KOPT-K1 (cell line): ENCODE results near the gene FCER1A.

Source experiments
- H3K27ac ChIP-seq: fragments of 200-600 bp; sonication (generic); 2 replicates; pipeline ENCODE4 v1.5.1; 2016; ENCODE audit warnings: antibody characterized with exemption, mild to moderate bottlenecking, low read depth, low read length; ENCODE audit not compliant: poor library complexity, severe bottlenecking
- H3K36me3 ChIP-seq: fragments of 200-600 bp; sonication (generic); 2 replicates; pipeline ENCODE4 v1.5.1; 2017; ENCODE audit warnings: antibody characterized with exemption, mild to moderate bottlenecking, low read length, moderate library complexity; ENCODE audit not compliant: insufficient read depth
- H3K9me3 ChIP-seq: fragments of 200-600 bp; sonication (generic); 2 replicates; pipeline ENCODE4 v1.5.1; 2017; ENCODE audit warnings: antibody characterized with exemption, low read length, mild to moderate bottlenecking; ENCODE audit not compliant: insufficient read depth, poor library complexity, severe bottlenecking

The FCER1A gene

DNA sequence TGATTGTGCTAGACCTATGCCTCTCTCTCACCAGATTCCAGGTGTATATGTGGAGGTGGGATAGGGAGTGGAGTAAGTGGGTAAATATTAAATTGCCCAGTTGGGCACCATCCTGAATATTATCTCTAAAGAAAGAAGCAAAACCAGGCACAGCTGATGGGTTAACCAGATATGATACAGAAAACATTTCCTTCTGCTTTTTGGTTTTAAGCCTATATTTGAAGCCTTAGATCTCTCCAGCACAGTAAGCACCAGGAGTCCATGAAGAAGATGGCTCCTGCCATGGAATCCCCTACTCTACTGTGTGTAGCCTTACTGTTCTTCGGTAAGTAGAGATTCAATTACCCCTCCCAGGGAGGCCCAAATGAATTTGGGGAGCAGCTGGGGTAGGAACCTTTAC lies at the start of gene FCER1A:
Gene FCER1A, plus strand, starts transcription at position 242 of the 400 bp plus-strand sequence. Its CDS starts 29 bp downstream, at position 271.
- Histone ChIP-seq H3K36me3 (no peaks in the 10 kb centered on the region), H3K27ac (no peak within 1 kb of the TSS), H3K9me3 (no peaks in the 10 kb centered on the region)

DNA sequence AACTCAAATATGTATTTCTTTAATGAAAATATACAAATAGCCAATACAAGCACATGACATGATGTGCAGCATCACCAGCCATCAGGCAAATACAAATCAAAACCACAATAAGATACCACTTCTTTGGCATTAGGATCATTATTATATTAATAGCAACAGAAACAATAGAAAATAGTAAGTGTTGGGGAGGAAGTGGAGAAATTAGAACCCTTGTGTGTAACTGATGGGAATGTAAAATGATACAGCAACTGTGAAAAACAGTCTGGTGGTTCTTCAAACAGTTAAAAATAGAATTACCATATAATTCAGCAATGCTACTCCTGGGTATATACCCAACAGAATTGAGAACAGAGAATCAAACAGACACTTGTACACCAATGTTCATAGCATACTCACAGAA lies 40.8 kb upstream of the FCER1A start:
- H3K27ac ChIP-seq, result no peak overlapping the region
- no peaks in the 10 kb centered on the region for H3K9me3 ChIP-seq
- no peaks in the 10 kb centered on the region for H3K36me3 ChIP-seq

DNA sequence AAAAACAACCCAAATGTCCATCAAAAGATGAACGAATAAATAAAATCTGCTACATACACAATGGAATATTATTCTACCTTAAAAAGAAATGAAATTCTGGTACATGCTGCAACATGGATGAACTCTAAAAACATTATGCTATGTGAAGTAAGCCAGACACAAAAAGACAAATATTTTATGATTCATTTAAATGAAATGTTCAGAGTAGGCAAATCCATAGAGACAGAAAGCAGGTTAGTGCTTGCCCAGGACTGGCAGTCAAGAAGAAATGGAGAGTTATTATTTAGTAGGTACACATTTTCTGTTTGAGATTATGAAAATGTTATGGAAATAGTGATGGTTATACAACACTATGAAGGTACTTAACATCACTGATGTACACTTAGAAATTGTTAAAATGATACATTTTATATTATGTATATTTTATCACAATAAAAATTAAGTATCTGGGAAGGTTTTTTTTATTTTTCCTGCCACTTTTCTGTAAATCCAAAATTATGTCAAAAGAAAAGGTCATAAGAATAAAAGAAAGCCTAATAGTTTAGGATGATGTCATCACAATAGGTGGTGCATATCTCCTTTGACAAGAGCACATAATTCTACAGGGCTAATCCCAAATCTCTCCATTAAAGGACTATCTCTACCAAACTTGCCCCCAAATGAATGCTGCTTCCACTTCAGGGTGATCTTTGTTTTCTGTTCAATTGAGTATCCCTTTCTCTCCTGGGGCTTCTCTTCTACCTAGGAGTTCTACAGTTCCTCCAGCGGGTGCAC lies 40.2 kb upstream of the FCER1A start:
- Histone ChIP-seq H3K27ac (no peak overlapping the region), H3K36me3 (no peaks in the 10 kb centered on the region), H3K9me3 (no peaks in the 10 kb centered on the region)

DNA sequence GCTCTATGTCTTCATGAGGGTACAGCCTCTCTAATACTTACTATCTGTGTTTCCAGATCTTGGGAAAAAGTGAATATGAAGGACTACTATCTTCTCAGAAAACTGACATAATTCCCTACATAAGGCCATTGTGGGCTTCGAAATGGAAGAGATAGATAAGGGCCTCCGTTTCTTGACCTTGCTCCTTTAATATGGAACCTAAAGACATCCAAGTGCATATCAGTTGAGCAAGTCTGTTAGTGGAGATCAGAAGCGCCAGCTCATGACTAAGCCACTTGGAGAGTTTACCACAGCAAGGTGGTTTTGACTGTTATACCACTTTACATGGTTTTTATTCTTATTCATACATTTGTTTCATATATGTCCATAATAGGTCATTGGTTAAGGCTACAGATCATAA lies 35.3 kb upstream of the FCER1A start:
- H3K9me3 ChIP-seq, result no peaks in the 10 kb centered on the region
- no peak overlapping the region for H3K27ac ChIP-seq
- no peaks in the 10 kb centered on the region for H3K36me3 ChIP-seq

DNA sequence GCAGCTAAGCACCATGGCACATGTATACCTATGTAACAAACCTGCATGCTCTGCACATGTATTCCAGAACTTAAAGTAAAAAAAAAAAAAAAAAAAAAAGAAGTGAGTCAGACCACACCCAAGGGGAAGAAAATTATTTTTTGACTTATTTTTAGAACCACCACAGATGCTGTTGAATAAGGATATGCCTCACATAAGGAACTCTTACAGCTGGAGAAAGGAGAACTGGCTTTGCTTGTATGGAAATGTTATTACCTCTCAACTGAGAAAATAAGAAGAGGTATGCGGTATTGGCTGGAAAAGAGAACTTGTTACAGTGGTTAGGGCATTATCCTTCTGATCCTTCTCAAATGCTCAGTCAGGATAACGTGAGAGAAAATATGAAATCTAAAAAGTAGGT lies 27.5 kb upstream of the FCER1A start:
- H3K9me3 ChIP-seq, result no peaks in the 10 kb centered on the region
- H3K27ac ChIP-seq, result no peak overlapping the region
- H3K36me3 ChIP-seq, result no peaks in the 10 kb centered on the region

DNA sequence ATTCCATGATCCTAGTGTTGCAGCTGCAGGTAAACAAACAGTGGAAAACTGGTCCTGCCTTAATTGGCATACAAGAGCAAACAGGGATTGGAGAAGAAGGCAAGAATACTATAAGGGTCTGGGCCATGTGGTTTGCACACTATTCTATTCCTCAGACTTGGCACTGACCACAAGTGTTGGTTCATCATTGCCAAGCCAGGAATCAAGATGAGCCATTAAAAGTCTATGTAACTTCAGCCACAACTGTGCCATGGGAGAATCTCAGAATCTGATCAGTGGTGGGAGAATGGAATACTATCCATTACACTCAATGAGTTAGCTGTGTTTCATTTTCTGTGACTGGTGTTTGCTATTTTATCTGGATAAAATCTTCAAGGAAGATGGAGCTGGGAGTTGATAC lies 26.2 kb upstream of the FCER1A start:
- H3K9me3 ChIP-seq, result no peaks in the 10 kb centered on the region

DNA sequence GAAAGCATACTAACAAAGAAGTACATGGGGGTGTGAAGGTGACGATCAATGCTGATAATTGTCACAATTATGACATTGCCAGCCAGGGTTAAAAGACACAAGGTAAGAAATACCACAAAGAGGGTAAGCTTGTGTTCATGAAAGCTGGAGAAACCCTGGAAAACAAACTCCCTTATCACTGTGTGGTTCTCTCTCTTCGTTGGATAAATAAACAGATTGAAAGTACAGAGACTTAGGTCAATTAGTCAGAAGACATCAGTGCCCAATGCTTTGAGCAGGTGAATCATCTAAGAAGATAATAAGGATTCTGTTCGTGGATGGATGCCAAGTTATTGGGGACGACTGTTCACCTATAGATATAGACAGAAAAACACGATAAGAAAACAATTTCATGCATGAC lies 22.4 kb upstream of the FCER1A start:
- Histone ChIP-seq H3K36me3 (no peaks in the 10 kb centered on the region), H3K9me3 (no peaks in the 10 kb centered on the region), H3K27ac (no peak overlapping the region)

More for the DNA sequence above, 26.2 kb upstream of the FCER1A start:
- Histone ChIP-seq H3K36me3 (no peaks in the 10 kb centered on the region), H3K27ac (no peak overlapping the region)

DNA sequence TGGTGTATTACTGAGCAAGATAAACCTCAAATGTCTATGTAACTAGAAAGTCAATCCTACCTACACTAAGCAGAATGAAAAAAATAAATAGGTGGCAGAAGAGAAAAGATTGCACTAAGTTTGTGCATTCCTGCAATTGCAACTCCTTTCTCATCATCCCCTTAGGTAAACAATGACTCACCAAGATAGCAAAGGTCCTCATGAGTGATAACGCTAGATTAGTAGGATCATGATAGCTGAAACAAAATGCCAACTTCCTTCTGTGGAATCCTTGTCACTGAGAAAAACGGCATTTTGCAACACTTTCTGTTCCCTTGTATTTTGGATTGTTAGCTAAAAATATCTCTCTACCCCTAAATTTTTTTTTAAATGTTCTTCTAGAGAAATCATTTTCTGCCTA lies 20.0 kb upstream of the FCER1A start:
- Histone ChIP-seq H3K36me3 (no peaks in the 10 kb centered on the region), H3K27ac (no peak overlapping the region), H3K9me3 (no peaks in the 10 kb centered on the region)

DNA sequence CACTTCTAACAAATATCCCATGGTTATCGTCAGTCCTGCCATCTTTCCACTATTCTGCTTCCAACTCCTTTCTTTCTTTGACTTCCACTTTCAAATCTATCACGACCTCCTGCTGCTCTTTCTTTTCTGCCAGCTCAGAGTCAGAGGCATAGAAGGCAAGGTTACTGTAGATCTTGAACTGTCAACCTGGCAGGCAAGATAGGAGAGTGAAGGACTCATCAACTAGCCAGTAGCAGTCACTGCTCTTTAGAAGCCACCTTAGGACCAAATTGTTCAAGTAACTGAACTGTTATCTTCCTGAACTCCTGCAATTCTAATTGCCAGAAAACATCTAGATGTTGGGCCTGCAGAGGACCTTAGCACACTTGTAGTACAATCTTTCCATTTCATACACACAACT lies 13.1 kb upstream of the FCER1A start:
- H3K36me3 ChIP-seq, result no peaks in the 10 kb centered on the region
- no peak overlapping the region for H3K27ac ChIP-seq
- no peaks in the 10 kb centered on the region for H3K9me3 ChIP-seq

DNA sequence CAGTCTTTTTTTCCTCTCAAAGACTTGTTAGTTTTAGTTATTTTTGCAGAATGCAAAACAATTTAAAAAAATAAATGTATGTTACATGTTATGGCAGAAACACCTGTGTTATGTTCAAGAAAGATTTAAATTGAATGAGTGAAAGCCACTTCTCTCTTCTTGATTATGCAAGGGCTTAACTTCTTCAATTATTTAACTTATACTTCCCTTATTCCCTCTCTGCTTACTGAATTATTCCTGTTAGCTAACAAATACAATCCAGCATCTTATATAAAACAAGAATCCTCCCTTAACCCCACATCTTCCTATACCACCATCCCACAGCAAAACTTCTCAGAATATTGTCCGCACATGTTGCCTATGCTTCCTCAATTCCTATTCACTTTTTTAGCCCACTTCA lies 10.7 kb upstream of the FCER1A start:
- Histone ChIP-seq H3K27ac (no peak overlapping the region), H3K9me3 (no peaks in the 10 kb centered on the region)

DNA sequence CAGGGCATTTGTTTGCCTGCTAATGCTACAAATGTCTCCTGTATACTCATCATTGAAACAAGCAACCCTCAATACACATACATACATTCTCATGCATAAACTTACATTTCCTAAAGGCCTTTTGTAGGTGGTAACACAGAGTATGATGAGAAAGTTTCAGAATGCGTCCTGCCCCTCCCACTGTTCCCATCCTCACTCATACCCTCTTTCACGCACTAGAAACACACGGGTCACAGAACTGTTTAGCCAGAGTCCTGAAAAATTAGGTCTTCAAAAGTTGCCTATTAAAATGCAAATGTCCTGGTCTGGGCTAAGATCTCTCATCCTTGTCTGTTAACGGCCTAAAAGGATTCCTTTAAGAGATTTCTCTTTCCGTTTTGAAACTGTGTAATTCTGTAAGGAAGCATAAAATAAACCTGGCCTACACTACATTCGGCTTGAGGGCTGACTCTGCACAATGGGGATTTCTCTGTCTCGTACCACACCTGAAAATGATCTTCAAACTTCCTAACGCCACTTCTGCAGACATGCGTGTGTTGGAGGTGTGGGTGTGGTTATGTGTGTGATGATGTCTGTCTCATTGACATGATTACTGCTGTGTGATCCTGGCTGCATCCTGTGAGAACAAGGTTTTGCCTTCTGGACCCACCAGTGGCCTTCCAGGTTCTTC lies 5.3 kb upstream of the FCER1A start:
- Histone ChIP-seq H3K27ac (no peak overlapping the region), H3K36me3 (no peaks in the 10 kb centered on the region), H3K9me3 (no peaks in the 10 kb centered on the region)

More for the DNA sequence above, 10.7 kb upstream of the FCER1A start:
- H3K36me3 ChIP-seq, result no peaks in the 10 kb centered on the region

DNA sequence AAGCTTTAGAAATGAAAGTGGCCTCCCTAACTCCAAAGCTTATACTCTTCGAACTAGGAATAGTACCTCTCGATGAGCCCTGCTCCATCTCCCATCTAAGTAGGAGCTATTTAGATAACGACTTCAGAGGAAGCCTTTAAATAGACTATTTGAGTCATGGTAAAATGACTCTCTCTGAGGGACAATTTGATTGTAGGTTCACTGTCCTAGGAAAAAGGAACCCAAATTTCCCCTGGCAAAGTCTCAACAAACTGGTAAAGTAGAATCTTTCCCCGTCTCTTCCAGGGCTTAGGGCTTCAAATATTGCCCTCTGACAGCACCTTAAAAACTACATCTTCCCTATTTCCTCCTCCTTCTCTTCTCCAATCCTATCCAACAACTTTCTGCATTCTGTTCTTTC lies 2.0 kb upstream of the FCER1A start:
- Histone ChIP-seq H3K9me3 (no peaks in the 10 kb centered on the region), H3K27ac (no peak overlapping the region), H3K36me3 (no peaks in the 10 kb centered on the region)

DNA sequence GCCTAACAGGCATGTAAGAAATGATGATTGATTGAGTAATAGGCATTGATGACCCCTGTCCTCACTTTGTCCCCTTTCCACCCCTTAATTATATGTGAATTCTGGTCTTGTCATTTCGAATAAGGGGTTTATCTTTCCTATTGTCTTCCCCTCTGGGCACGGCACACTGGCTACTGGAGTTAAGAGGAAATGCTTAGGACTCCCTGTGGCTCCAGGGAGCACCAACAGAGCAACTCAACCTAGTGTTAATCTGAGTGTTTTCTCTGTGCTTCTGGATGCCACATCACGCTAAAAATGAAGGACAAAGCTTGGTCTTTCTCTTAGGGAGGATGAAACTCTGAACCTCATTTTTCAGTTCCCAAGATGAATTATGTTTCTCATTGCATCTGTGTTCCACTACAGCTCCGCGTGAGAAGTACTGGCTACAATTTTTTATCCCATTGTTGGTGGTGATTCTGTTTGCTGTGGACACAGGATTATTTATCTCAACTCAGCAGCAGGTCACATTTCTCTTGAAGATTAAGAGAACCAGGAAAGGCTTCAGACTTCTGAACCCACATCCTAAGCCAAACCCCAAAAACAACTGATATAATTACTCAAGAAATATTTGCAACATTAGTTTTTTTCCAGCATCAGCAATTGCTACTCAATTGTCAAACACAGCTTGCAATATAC lies 5.3 kb downstream of the FCER1A start:
- H3K9me3 ChIP-seq, result no peaks in the 10 kb centered on the region

DNA sequence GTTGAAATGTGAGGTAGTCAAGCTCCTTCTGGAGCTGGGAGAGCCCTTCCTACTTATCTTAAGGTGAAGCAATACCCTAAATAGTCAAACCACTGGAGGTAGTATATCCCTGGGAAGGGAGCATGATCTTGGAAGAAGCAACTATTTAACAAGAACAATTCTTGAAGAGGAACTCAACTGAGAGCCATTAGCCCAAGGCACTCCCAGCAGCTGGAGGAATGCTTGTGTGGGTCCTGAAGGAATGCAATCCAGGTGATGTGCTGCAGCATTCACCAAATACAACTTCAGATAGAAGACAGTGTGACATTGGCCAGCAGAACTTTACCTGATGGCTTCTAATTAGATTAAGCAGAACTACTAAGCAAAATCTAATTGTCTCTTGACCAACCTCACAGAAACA lies 9.5 kb downstream of the FCER1A start:
- Histone ChIP-seq H3K36me3 (no peaks in the 10 kb centered on the region), H3K9me3 (no peaks in the 10 kb centered on the region), H3K27ac (no peak overlapping the region)

More for the DNA sequence above, 5.3 kb downstream of the FCER1A start:
- no peaks in the 10 kb centered on the region for H3K36me3 ChIP-seq
- no peak overlapping the region for H3K27ac ChIP-seq

DNA sequence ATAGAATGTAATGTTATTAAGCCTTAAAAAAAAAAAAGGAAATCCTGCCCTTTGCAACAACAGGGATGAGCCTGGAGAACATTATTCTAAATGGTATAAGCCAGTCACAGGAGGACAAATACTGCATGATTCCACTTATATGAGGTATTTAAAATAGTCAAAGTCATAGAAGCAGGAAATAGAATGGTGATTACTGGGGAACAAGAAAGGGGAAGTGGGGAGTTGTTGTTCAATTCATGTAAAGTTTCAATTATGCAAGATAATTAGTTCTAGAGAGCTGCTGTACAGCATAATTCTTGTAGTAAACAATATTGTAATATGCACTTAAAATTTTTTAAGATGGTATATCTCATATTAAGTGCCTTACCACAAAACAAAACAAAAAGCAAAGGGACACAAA lies 13.2 kb downstream of the FCER1A start:
- Histone ChIP-seq H3K27ac (no peak overlapping the region), H3K9me3 (no peaks in the 10 kb centered on the region), H3K36me3 (no peaks in the 10 kb centered on the region)
